GM12891 (cell line): ENCODE results near the gene GPLD1.

Source experiments
- POLR2A ChIP-seq: IDR thresholded peaks from 2 replicates; pipeline ENCODE4 v1.6.1; 2011; ENCODE audit warnings: low read depth, low read length, control low read depth
- POLR2AphosphoS5 ChIP-seq: IDR thresholded peaks from 2 replicates; pipeline ENCODE4 v1.6.1; 2011; ENCODE audit warnings: low read depth, low read length, control low read depth
- SPI1 ChIP-seq: IDR thresholded peaks from 2 replicates; pipeline ENCODE4 v1.6.1; 2011; ENCODE audit warnings: low read depth, low read length, control low read depth

- TF ChIP-seq SPI1: no peak
- TF ChIP-seq POLR2AphosphoS5: no peak
- no peak for TF ChIP-seq POLR2A
These were observed 15.5 kb upstream of the GPLD1 start for GRCh38 chr6:24504649-24505586.
